Measurements from ENCODE around the gene LTBR.

Gene LTBR

DNA sequence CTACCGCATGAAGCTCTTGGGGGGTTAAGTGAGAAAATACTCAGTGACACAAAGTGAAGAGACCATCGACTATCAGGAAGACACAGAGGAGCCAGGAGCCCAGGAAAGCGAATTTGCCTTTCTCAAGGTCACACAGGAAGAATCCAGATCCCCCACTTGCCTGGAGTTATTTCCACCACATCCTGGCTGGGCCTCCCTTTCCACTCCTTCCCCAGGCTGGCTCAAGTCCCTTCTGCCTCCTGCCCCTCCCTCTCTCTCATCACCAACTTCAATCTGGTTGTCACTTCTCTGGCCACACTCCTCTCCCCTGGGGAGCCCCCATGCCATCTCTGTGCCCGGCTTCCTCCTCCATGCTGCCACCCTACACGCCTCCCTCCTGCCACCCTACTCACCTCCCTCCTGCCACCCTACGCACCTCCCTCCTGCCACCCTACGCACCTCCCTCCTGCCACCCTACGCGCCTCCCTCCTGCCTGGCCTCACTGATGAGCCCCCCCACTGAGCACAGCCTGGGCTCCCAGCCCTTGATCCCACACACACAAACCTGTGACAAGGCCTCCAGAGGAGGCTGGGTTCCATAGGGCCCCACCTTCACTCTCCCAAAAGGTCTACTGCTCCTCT, 14.9 kb upstream of the LTBR start:
- TF ChIP-seq, protein P1, sequence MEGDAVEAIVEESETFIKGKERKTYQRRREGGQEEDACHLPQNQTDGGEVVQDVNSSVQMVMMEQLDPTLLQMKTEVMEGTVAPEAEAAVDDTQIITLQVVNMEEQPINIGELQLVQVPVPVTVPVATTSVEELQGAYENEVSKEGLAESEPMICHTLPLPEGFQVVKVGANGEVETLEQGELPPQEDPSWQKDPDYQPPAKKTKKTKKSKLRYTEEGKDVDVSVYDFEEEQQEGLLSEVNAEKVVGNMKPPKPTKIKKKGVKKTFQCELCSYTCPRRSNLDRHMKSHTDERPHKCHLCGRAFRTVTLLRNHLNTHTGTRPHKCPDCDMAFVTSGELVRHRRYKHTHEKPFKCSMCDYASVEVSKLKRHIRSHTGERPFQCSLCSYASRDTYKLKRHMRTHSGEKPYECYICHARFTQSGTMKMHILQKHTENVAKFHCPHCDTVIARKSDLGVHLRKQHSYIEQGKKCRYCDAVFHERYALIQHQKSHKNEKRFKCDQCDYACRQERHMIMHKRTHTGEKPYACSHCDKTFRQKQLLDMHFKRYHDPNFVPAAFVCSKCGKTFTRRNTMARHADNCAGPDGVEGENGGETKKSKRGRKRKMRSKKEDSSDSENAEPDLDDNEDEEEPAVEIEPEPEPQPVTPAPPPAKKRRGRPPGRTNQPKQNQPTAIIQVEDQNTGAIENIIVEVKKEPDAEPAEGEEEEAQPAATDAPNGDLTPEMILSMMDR (IDR thresholded peaks at IDR 0.05) = no peak

DNA sequence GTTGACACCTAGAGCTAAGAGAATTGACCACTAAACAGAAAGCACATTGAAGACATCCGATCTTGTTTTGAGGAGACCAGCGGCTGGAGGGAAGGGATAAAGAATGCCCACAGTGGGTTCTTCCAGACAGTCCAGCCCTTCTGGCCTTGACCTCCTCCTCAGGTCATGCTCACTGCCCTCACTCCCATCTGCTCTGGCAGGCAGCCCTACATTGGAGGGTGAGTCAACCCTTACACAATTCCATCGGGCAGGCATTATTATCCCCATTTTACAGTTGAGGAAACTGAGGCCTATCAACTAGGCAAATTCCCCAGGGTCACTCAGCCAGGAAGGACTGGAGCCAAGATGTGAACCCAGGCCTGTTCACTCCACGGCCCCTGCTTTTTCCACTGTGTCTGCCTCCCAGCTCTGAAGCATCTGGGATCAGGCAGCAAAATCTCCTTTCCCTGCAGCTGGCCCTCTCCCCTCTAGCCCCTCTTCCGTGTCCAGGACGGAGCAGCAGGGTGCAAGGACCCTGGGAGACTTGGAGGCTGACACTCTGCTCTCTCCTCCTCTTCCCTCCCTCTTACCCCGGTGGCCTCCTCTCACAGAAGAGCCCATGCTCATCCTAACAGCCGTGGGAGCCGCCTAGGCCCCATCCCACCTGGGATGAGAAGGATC, 13.9 kb upstream of the LTBR start:
- TF ChIP-seq, protein P1 (IDR thresholded peaks at IDR 0.05) = no peak

DNA sequence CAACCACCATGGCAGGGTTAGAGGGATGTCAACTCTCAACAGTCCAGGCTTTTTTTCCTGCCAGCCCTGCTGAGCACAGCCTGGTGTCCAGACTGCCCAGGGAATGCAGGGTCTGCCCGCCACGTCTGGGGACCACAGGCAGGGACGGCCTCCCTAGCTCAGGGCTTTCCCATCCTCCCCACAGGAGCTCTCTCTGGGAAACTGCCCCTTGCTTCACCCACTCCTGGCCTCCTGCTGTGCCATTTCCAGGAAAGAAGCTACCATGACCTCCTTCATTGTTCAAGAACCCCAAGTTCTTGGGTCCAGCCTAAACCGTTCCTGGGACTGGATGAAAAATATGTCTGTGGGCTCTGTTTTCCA, 13.4 kb upstream of the LTBR start:
- TF ChIP-seq, protein P1 (IDR thresholded peaks at IDR 0.05) = no peak

DNA sequence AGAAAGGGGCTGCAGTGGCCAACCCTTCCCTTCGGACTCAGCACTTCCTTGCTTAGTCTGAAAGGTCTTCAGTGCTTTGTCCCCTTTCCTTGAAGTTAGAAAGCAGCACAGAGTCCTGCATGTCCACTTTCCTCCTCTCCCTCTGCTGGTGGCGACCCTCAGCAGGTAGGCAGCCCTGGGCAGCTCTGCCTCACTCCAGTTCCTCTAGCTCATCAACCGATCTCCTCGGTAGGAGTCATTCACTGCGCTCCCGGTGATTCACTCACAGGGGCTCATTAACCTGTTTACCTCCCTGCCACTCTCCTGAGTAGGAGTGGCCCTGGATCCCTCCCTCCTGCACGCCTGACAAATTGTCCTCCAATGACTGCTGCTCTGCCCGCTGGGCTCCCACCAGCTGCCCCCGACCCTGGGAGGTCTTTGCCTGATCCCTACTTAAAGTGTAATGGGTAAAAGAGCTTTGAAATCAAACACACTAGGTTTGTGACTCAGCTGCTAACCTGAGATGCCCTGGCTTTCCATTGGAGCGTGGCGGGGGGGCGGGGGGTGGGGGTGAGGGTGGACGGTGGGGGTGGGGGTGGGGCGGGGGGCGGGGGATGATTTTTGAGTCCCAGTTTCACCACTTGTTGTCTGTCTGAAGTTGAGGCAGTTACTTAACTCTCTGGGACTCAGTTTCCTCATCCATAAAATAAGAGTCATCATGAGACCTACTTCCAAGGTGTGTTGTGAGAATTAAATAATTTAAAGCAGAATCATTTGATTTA, 12.8 kb upstream of the LTBR start:
- TF ChIP-seq, protein P1 (IDR thresholded peaks at IDR 0.05) = no peak

DNA sequence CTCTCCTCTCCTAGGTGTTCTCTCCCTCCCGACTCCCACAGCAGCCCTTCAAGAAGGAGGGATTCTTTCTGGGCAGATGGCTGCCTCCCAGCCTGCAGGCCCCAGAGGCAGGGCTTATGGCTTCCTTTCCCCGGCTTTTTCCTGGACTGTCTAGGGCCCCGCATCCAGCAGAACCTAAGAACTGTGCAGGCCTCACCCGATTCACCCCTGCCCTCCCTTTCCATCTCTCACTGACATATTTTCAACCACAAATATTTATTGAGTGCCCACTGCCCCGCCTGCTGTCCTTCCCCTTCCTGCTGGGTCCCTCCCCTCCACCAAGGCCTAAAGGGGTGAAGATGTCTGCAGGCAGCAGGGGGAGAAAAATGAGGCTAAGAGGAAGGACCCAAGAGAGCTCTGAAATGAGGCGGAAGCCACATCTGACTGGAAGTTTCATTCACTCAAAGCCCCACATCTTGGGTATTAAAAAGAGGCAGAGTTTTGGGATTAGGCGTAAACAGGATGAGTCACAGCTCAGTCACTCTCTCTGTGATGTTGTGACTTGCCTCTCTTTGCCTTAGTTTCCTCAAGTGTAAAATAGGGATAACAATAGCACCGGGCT, 11.5 kb upstream of the LTBR start:
- TF ChIP-seq, protein P1 (IDR thresholded peaks at IDR 0.05) = no peak

DNA sequence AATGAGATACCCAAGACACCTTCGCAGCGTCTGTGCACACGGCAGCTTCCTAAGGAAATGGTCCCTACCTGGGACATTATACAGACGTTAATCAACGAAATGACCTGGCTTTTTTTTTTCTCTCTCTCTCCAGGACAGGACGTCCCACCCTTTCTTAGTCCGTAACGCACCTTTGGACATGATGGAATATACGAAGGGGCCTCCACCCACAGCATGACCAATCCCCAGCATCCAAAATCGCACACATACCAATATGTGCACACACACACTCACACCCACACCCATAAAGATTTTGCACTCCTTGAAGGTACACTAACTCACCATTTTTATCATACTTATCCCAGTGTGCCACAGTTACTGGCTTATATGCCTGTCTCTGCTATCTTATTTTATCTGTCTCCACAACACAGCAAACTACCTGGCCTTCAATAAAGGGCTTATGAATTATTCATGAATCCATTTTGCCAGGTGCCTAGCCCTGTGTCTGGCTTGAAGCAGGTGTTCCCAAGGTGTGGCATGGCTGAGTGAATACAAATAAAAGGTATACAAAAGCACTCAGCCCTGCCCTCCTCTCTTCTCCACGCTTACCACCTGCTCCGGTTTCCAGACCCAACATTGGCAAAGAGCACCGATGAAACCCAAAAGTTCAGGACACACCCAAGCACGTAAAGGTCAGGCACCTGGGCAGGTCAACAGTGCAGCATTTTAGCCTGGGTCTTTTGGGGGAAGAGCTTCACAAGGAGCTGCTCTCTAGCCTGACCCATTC, 10.8 kb upstream of the LTBR start:
- TF ChIP-seq, protein P1 (IDR thresholded peaks at IDR 0.05) = no peak
